A549 (cell line): ENCODE measurements around the gene ARAP1. TPM values are rescaled to one million over a fixed set of nuclear protein-coding genes. Genes with fewer than 3 reads are reported as not detected.

Source experiments
- ATAC-seq, 2 experiments: fragments of 200-7000 bp in 1 of 2; fragments of >200 bp in 1 of 2; cut with Nextera tagmentation in 1 of 2; cut with Tn5 transposase in 1 of 2; 3 replicates each; pipeline versions ENCODE4 v1.8.0 to v1.9.1; 2018 to 2020; ENCODE audit warnings: mild to moderate bottlenecking in 1 of 2, moderate library complexity in 1 of 2
- CTCF ChIA-PET: fragments of 300-600 bp; sonication (Branson Sonifier 250); formaldehyde crosslinking; extraction: SDS; loops from one replicate; lab custom pipeline; 2021; ENCODE audit warnings: antibody characterized with exemption, inconsistent platforms; lab: Yijun Ruan, JAX
- POLR2A ChIA-PET: fragments of 350-600 bp; formaldehyde crosslinking; extraction: SDS; loops from one replicate; lab custom pipeline; 2021; ENCODE audit warnings: antibody characterized with exemption, inconsistent platforms; lab: Yijun Ruan, JAX
- DNase-seq, 2 experiments: peaks; one replicate each; pipeline versions ENCODE4 v3.0.0 to v3.0.0-alpha.2; 2011 to 2016; ENCODE audit warnings: low read depth in 1 of 2, low spot score in 1 of 2
- FAIRE-seq: peaks from 2 replicates; lab custom pipeline; 2011; peaks lifted over from hg19 to GRCh38; lab: Jason Lieb, UNC
- H3K27ac ChIP-seq, 2 experiments: fragments of >200 bp; sonication (Bioruptor Twin); formaldehyde crosslinking; 3 replicates each; pipeline ENCODE4 v1.5.1; 2016 to 2017
- H3K4me1 ChIP-seq: fragments of >200 bp; sonication (Bioruptor Twin); formaldehyde crosslinking; 3 replicates; pipeline ENCODE4 v1.6.1; 2016
- H3K4me2 ChIP-seq: fragments of >200 bp; sonication (Bioruptor Twin); formaldehyde crosslinking; 3 replicates; pipeline ENCODE4 v1.6.1; 2016
- H3K4me3 ChIP-seq: fragments of >200 bp; sonication (Bioruptor Twin); formaldehyde crosslinking; 3 replicates; pipeline ENCODE4 v1.5.1; 2016
- H3K9me3 ChIP-seq: fragments of >200 bp; sonication (Bioruptor Twin); formaldehyde crosslinking; 3 replicates; pipeline ENCODE4 v1.6.1; 2016
- CBX8 ChIP-seq: fragments of 200-600 bp; sonication (generic); IDR thresholded peaks from 2 replicates; pipeline ENCODE4 v1.6.1; 2016
- CEBPB ChIP-seq, 2 experiments: fragments of >200 bp in 1 of 2; sonication (Bioruptor Twin) in 1 of 2; formaldehyde crosslinking in 1 of 2; IDR thresholded peaks; 2 replicates each; pipeline ENCODE4 v1.6.1; 2012 to 2016
- CHD4 ChIP-seq: fragments of 200-600 bp; sonication (generic); IDR thresholded peaks from 2 replicates; pipeline ENCODE4 v1.6.1; 2016; ENCODE audit warnings: antibody characterized with exemption, mild to moderate bottlenecking, borderline replicate concordance
- EHMT2 ChIP-seq: fragments of 200-600 bp; sonication (generic); IDR thresholded peaks from 2 replicates; pipeline ENCODE4 v1.6.1; 2016; ENCODE audit warnings: antibody characterized with exemption, low read depth, mild to moderate bottlenecking, moderate library complexity
- ELK1 ChIP-seq: fragments of 150-350 bp; IDR thresholded peaks from 2 replicates; pipeline ENCODE4 v1.6.1; 2014; ENCODE audit warnings: low read depth, mild to moderate bottlenecking, low read length
- EP300 ChIP-seq, 2 experiments: fragments of >200 bp; sonication (Bioruptor Twin); formaldehyde crosslinking; IDR thresholded peaks; 2 replicates in 1 of 2; 3 replicates in 1 of 2; pipeline ENCODE4 v1.6.1; 2016 to 2017
- FOXS1 ChIP-seq: fragments of 250-450 bp; sonication (Bioruptor Pico); IDR thresholded peaks from 2 replicates; pipeline ENCODE4 v1.5.0; 2020; ENCODE audit warnings: mild to moderate bottlenecking, moderate library complexity
- KDM5A ChIP-seq: fragments of 200-600 bp; sonication (generic); IDR thresholded peaks from 2 replicates; pipeline ENCODE4 v1.6.1; 2016; ENCODE audit warnings: antibody characterized with exemption, mild to moderate bottlenecking
- MYC ChIP-seq: IDR thresholded peaks from 2 replicates; pipeline ENCODE4 v1.6.1; 2012; ENCODE audit warnings: mild to moderate bottlenecking, inconsistent platforms, low read length, improper control_type of control experiment, borderline replicate concordance
- NFE2L2 ChIP-seq: fragments of 150-350 bp; conservative IDR thresholded peaks from 2 replicates; pipeline ENCODE4 v1.6.1; 2014; ENCODE audit warnings: low read length
- NPAS2 ChIP-seq: fragments of 250-450 bp; sonication (Bioruptor Pico); IDR thresholded peaks from 2 replicates; pipeline ENCODE4 v1.8.0; 2022; ENCODE audit warnings: mild to moderate bottlenecking, moderate library complexity, borderline replicate concordance
- RCOR1 ChIP-seq: fragments of 150-350 bp; IDR thresholded peaks from 2 replicates; pipeline ENCODE4 v1.6.1; 2014; ENCODE audit warnings: antibody characterized with exemption, low read length, low read depth
- RFX5 ChIP-seq: fragments of 450-650 bp; IDR thresholded peaks from 2 replicates; pipeline ENCODE4 v1.7.1; 2014; ENCODE audit warnings: antibody characterized with exemption, mild to moderate bottlenecking, moderate library complexity
- SMC3 ChIP-seq: fragments of >200 bp; sonication (Bioruptor Twin); formaldehyde crosslinking; IDR thresholded peaks from 3 replicates; pipeline ENCODE4 v1.6.1; 2018; ENCODE audit warnings: inconsistent platforms
- ZC3H11A ChIP-seq: fragments of 450-650 bp; IDR thresholded peaks from 2 replicates; pipeline ENCODE4 v1.6.1; 2014; ENCODE audit warnings: antibody characterized with exemption, mild to moderate bottlenecking
- ZSCAN20 ChIP-seq: fragments of 250-450 bp; sonication (Bioruptor Pico); IDR thresholded peaks from 2 replicates; pipeline ENCODE4 v1.8.0; 2022; ENCODE audit warnings: mild to moderate bottlenecking, moderate library complexity
- WGBS: methylation state at CpG from one replicate; pipeline ENCODE4 v1.1.6; 2017; ENCODE audit errors: missing lambda C conversion rate; 5-methylcytosine and 5-hydroxymethylcytosine counted together
- polyA plus RNA-seq, 4 experiments: library from polyadenylated mRNA; depleted of rRNA in 3 of 4; stranded (reverse); fragments of >200 nt; fragmentation: RNase III in 1 of 4; extraction: RNeasy Plus Mini Kit Qiagen cat#74134 plus additional on column Dnase treatment in 1 of 4; gene quantifications; 2 replicates in 3 of 4; 3 replicates in 1 of 4; pipeline ENCODE4 v1.2.3, GENCODE V29; 2011 to 2017
- TF ChIP-seq, protein P1 (sequence below): IDR thresholded peaks from 2 replicates; pipeline ENCODE4 v1.6.1; 2012
- TF ChIP-seq, protein P2 (sequence below): IDR thresholded peaks from 2 replicates; pipeline ENCODE4 v1.6.1; 2012

Gene ARAP1
- polyA plus RNA-seq, 2 of the 4 experiments (the other 2 are of a cell fraction) = 29.5 to 30.1 TPM

GRCh38 chr11:72649215-72649976 is 102.8 kb downstream of the ARAP1 start (continued):
- TF ChIP-seq RCOR1 (no peak), MYC (no peak), EHMT2 (no peak), CEBPB (IDR thresholded peaks at IDR 0.05) (no peak), ZSCAN20 (CRISPR knock-in tag) (no peak)
- TF ChIP-seq, protein P1, sequence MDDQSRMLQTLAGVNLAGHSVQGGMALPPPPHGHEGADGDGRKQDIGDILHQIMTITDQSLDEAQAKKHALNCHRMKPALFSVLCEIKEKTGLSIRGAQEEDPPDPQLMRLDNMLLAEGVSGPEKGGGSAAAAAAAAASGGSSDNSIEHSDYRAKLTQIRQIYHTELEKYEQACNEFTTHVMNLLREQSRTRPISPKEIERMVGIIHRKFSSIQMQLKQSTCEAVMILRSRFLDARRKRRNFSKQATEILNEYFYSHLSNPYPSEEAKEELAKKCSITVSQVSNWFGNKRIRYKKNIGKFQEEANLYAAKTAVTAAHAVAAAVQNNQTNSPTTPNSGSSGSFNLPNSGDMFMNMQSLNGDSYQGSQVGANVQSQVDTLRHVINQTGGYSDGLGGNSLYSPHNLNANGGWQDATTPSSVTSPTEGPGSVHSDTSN = no peak

- POLR2A ChIA-PET = no interaction called here
- FAIRE-seq = no peak
- Histone ChIP-seq H3K4me3 (no peak overlapping the region), H3K9me3 (no peaks in the 10 kb centered on the region), H3K27ac (no peak overlapping the region)
- TF ChIP-seq CBX8 (no peak), ELK1 (no peak), NPAS2 (CRISPR knock-in tag) (no peak), RCOR1 (no peak), EP300 (IDR thresholded peaks at IDR 0.05) (no peak), CEBPB (IDR thresholded peaks at IDR 0.05) (no peak), NFE2L2 (no peak), SMC3 (no peak)
- TF ChIP-seq, all 56 proteins: peak for 0
- H3K4me2 ChIP-seq = no peak overlapping the region
- DNase-seq (no peak), ATAC-seq (no peak)
- WGBS = 56% methylated on average over 6 of the region's 7 CpGs
- peaks cover 7% of the 10 kb centered on the region for H3K4me1 ChIP-seq
- CTCF ChIA-PET = interaction anchor here (0.8 to 2.9 kb wide), 7 partner anchors 10 to 59 kb away, joined by 3 to 16 read pairs (median 5); no protein-coding TSS in a partner anchor
Measured at GRCh38 chr11:72648384-72649136, 103.6 kb downstream of the ARAP1 start.

- Histone ChIP-seq H3K4me1 (peaks cover 11% of the 10 kb centered on the region), H3K4me3 (no peak overlapping the region), H3K9me3 (no peaks in the 10 kb centered on the region), H3K4me2 (no peak overlapping the region), H3K27ac (no peak overlapping the region)
- no peak for ATAC-seq
- CTCF ChIA-PET = interaction anchor here (0.8 to 13.1 kb wide), 4 partner anchors 34 to 60 kb away, joined by 3 to 171 read pairs (median 10); no protein-coding TSS in a partner anchor
- 62% methylated on average over 4 of the region's 4 CpGs for WGBS
- DNase-seq = no peak
- POLR2A ChIA-PET = no interaction called here
- no peak for FAIRE-seq
- TF ChIP-seq ELK1 (no peak), KDM5A (no peak), RFX5 (no peak), MYC (no peak), RCOR1 (no peak), FOXS1 (CRISPR knock-in tag) (no peak), CHD4 (no peak), ZC3H11A (no peak)
- TF ChIP-seq, protein P2, sequence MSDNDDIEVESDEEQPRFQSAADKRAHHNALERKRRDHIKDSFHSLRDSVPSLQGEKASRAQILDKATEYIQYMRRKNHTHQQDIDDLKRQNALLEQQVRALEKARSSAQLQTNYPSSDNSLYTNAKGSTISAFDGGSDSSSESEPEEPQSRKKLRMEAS = no peak
Measured at GRCh38 chr11:72647882-72648281, 104.3 kb downstream of the ARAP1 start.
